ENCODE measurements around the gene NPBWR2. TPM values are rescaled to one million over a fixed set of nuclear protein-coding genes. Genes with fewer than 3 reads are reported as not detected.

The NPBWR2 gene
- total RNA-seq, 1 donor from 2014 or later = not detected

GRCh38 chr20:64079273-64080012, 27.9 kb downstream of the NPBWR2 start, which contains the start of gene RGS19:
TSS of gene RGS19 (minus strand) at chr20:64079518. CDS start at chr20:64076886, 2,632 bp downstream.
- intact Hi-C loops (cut with DNase I) = loop anchor here (5.0 kb wide), 1 partner anchor 43 kb away; no protein-coding TSS in a partner anchor
- Histone ChIP-seq H3K27ac (peak within 1 kb of the TSS; percentile 73 to 78), H3K4me3 (peak within 1 kb of the TSS; percentile 63 to 90), H3K9me3 (no peaks in the 10 kb centered on the region), H3K36me3 (peaks cover under 1 to 2% of the 10 kb centered on the region in 2 donors), H3K4me1 (peaks cover 17 to 30% of the 10 kb centered on the region in 2 donors), H3K27me3 (peaks cover 7% of the 10 kb centered on the region)
- DNase-seq (ENCODE audit: low spot score in 2 of 2) = peak in 1 of 2 donors; percentile 83
- TF ChIP-seq, protein P1, sequence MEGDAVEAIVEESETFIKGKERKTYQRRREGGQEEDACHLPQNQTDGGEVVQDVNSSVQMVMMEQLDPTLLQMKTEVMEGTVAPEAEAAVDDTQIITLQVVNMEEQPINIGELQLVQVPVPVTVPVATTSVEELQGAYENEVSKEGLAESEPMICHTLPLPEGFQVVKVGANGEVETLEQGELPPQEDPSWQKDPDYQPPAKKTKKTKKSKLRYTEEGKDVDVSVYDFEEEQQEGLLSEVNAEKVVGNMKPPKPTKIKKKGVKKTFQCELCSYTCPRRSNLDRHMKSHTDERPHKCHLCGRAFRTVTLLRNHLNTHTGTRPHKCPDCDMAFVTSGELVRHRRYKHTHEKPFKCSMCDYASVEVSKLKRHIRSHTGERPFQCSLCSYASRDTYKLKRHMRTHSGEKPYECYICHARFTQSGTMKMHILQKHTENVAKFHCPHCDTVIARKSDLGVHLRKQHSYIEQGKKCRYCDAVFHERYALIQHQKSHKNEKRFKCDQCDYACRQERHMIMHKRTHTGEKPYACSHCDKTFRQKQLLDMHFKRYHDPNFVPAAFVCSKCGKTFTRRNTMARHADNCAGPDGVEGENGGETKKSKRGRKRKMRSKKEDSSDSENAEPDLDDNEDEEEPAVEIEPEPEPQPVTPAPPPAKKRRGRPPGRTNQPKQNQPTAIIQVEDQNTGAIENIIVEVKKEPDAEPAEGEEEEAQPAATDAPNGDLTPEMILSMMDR (IDR thresholded peaks at IDR 0.05) = no peak

GRCh38 chr20:64078934-64079272, 28.5 kb downstream of the NPBWR2 start:
- no peaks in the 10 kb centered on the region for H3K9me3 ChIP-seq
- H3K4me3 ChIP-seq = peak overlapping the region; percentile 63 to 90
- no peak for DNase-seq (ENCODE audit: low spot score in 2 of 2)
- peaks cover 15 to 27% of the 10 kb centered on the region in 2 donors for H3K4me1 ChIP-seq
- peak overlapping the region; percentile 58 to 63 for H3K27ac ChIP-seq
- intact Hi-C loops (cut with DNase I) = no loop called here
- H3K36me3 ChIP-seq = peaks cover 6 to 7% of the 10 kb centered on the region in 2 donors
- TF ChIP-seq, protein P1 (IDR thresholded peaks at IDR 0.05) = no peak
- H3K27me3 ChIP-seq = peaks cover 3% of the 10 kb centered on the region

DNA sequence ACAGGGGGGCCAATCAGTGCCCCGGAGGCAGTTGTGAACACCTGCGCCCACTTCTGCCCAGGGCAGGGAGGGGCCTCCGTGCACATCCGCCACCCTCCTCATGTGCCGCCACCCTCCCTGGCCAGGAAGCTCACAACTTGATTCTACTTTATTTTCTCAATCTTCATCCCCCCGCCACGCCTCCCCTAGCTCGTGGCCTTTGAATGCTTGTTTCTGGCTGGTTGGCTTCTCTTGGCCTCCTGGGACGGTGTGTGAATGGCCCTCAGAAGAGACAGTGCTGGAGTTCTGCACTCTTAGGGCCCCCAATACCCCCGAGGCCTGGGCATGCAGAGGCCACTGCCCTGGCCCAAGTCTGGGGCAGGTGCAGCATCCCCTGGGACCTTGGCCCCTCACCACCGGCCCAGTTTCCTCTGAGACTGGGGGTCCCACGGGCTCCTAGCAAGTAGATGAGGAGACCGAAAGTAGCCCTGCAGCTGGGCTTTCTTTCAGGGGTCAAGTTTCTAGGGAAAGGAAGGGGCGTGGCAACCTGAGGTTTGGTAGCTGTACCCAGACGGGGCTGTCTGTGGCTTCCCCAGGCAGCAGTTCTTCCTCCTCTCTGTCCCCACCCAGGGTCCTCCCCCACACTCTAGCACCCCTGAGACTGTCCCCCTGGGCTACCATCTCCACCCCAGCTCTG, 29.4 kb downstream of the NPBWR2 start:
- intact Hi-C loops (cut with DNase I) = no loop called here

DNA sequence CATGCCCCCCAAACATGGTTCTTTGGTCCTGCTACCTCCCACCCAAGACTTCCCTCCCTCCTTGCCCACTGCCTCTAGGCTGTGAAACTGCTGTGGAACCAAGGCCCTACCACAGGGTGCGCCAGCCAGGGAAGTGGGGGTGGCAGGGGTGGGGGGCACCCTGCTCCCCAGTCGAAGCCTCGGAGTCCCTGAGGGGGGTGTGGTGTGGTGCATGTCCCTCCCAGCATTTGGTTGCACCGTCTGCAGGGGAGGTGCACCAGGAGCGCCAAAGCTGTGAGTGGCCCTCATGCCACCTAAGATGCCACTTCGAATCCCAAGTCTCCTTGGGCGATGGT, 29.9 kb downstream of the NPBWR2 start:
- TF ChIP-seq, protein P1 (IDR thresholded peaks at IDR 0.05) = no peak
- DNase-seq (ENCODE audit: low spot score in 2 of 2) = no peak
- Histone ChIP-seq H3K4me3 (peak overlapping the region in 1 of 2 donors; percentile 90), H3K4me1 (peaks cover 11 to 19% of the 10 kb centered on the region in 2 donors), H3K27ac (no peak overlapping the region), H3K36me3 (peaks cover 16 to 20% of the 10 kb centered on the region in 2 donors), H3K27me3 (no peaks in the 10 kb centered on the region), H3K9me3 (no peaks in the 10 kb centered on the region)
- intact Hi-C loops (cut with DNase I) = no loop called here

More for the DNA sequence above, 29.4 kb downstream of the NPBWR2 start:
- H3K36me3 ChIP-seq = peaks cover 10 to 15% of the 10 kb centered on the region in 2 donors
- no peaks in the 10 kb centered on the region for H3K9me3 ChIP-seq
- peak overlapping the region; percentile 63 to 90 for H3K4me3 ChIP-seq
- H3K4me1 ChIP-seq = peaks cover 11 to 20% of the 10 kb centered on the region in 2 donors
- no peaks in the 10 kb centered on the region for H3K27me3 ChIP-seq
- TF ChIP-seq, protein P1 (IDR thresholded peaks at IDR 0.05) = no peak
- no peak overlapping the region for H3K27ac ChIP-seq
- no peak for DNase-seq (ENCODE audit: low spot score in 2 of 2)

DNA sequence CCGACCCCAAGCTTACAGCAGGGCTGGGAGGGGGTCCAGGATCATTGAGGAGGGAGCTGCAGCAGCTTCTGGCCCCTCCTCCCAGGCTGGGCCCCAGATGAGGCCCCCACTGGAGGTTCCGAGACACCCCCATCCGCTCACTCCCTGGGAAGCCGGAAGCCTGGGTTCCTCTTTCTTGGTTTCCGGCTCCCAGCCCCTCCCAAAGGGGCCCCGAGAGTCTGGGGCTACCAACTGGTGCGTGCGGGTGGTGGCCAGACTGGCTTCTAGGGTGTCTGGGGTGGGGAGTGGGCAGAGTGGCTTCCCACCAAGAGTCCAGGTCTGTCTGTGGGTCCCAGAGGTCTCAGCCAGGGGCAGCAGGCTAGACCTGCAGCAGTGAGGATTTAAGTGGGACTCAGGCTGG, 30.3 kb downstream of the NPBWR2 start:
- TF ChIP-seq, protein P1 (IDR thresholded peaks at IDR 0.05) = no peak
- H3K4me3 ChIP-seq = peak overlapping the region in 1 of 2 donors; percentile 90
- no peaks in the 10 kb centered on the region for H3K9me3 ChIP-seq
- H3K27ac ChIP-seq = no peak overlapping the region
- H3K27me3 ChIP-seq = no peaks in the 10 kb centered on the region
- intact Hi-C loops (cut with DNase I) = no loop called here
- no peak for DNase-seq (ENCODE audit: low spot score in 2 of 2)
- peaks cover 11 to 19% of the 10 kb centered on the region in 2 donors for H3K4me1 ChIP-seq
- peaks cover 20 to 24% of the 10 kb centered on the region in 2 donors for H3K36me3 ChIP-seq

Data from ascending aorta (tissue), 2 donors.